GM19463 (cell line): ENCODE measurements around the gene LMO4.

Experiments used
- ATAC-seq: cut with Tn5 transposase; IDR thresholded peaks from one replicate; pipeline ENCODE4 v1.9.1; 2021; ENCODE audit warnings: mild to moderate bottlenecking, moderate library complexity; ENCODE audit not compliant: unreplicated experiment

LMO4 gene

GRCh38 chr1:87327376-87328271, 1.1 kb upstream of the LMO4 start:
- ATAC-seq = no peak

DNA sequence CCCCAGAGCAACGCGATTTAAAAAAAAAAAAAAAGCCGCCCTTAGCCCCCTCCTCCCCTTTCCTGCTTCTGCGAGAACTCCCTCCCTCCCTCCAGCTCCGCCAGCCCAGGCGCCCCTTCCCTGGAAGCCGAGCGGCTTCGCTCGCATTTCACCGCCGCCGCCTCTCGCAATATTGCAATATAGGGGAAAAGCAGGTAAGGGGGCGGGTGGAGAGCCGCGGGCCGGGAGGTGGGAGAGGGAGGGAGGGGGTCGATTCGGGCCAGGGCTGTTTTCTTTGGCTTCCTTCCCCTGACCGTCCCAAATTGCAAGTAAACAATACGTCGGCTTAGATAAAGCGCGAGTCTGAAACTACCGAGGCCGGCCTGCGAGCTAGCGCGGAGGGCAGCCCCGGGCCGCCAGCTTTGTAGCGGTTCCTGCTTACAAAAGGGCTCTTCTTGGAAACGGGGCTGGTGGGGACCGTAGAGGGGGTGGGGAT, 408 bp downstream of the LMO4 start:
- ATAC-seq = no peak

GRCh38 chr1:87329526-87330056, 911 bp downstream of the LMO4 start:
- ATAC-seq = no peak

GRCh38 chr1:87330057-87330884, 1.6 kb downstream of the LMO4 start:
- ATAC-seq = no peak

GRCh38 chr1:87330885-87331364, 2.2 kb downstream of the LMO4 start:
- peak; percentile 2 for ATAC-seq

DNA sequence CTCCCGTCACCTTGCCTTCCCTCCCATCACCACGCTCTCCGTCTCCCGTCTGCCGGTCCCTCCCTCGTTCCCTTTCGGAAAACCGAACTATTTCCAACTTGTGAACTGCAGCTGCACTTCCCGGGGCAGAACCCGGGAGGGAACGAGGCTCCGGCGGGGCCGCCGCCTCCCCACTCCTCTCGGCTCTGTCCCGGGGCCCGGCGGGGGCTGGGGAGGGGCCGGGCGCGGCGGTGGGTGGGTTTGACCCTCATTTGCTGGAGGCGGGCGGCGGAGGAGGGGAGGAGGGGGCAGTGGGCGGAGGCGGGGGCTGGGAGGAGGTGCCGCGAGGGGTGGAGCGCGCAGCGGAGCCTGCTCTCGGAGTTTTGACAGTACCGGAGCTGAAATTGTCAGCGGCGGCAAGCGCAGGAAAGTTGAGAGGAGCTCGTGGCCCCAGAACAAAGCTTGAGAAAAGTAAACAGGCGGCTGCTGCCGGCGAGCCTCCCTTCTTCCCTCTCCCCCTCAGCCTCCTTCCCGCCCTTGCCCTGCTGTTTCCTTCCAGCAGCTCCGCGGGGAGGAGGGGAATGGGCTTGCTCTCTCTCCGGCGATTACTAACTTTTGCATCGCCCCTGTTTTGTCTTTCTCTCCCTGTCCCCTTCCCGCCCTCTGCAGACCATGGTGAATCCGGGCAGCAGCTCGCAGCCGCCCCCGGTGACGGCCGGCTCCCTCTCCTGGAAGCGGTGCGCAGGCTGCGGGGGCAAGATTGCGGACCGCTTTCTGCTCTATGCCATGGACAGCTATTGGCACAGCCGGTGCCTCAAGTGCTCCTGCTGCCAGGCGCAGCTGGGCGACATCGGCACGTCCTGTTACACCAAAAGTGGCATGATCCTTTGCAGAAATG, 2.9 kb downstream of the LMO4 start:
- peak; percentile 16 for ATAC-seq

- ATAC-seq = no peak
Observed at GRCh38 chr1:87333692-87334347, 5.1 kb downstream of the LMO4 start.

GRCh38 chr1:87334351-87335174, 5.9 kb downstream of the LMO4 start:
- no peak for ATAC-seq

GRCh38 chr1:87335175-87335884, 6.7 kb downstream of the LMO4 start:
- ATAC-seq = peak; percentile 49

DNA sequence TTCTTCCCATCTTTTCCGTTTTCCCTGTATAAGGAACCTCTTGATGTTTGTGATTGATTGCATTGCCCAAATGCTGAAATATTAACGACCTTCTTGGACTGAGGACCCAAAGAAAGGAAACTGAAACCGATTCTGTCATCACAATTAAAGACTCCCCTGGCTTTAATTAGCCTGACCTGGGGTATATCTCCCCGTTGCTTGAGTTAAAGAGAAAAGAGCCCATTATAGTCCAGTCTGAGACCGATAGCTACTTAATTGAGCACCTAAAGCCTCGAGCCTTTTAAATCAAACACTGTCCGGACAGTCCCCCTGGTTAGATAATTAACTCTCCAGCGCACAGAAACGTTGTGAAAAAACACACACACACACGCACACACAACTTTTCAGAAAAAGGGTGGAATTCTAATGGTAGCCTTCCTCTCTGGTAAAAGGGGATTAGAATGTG, 8.0 kb downstream of the LMO4 start:
- no peak for ATAC-seq

DNA sequence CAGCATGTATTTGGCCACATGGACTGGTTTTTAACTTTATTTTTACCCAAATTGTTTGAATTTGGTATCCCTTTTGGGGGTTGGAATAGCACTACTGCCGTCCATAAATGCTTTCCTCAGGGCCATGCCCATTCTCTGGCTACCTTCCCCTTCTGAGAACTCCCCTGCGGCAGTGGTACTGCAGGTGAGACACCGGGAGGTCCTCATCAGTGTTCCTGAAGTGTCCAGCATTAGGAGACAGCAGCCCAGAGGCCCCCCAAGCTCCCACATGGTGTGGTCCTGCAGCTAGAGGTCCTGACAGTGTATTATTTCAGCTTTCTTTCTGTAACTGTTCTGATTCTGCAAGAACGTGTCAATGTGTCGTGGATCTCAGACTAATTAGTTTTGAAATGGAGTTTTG, 8.9 kb downstream of the LMO4 start:
- ATAC-seq = no peak

GRCh38 chr1:87338566-87338965, 9.9 kb downstream of the LMO4 start:
- no peak for ATAC-seq

DNA sequence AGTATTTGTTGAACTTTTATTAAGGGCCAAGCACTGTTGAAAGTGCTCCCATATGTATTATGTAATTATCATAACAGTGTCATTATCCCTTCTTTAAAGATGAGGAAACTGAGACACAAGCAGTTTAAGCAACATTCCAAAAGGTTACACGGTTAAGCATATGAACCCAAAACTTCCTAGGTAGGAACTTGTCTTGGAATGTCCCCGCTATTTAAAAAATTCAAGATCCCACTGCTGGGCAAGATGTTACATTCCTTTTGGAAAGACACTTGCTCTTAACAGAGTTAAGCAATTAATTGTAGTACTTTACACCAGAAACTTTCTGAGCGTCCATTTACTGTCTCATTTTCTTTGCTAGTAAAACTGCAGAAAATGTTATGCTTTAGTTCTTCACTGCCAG, 15.6 kb downstream of the LMO4 start:
- ATAC-seq = no peak

GRCh38 chr1:87346130-87346814, 17.6 kb downstream of the LMO4 start:
- no peak for ATAC-seq

DNA sequence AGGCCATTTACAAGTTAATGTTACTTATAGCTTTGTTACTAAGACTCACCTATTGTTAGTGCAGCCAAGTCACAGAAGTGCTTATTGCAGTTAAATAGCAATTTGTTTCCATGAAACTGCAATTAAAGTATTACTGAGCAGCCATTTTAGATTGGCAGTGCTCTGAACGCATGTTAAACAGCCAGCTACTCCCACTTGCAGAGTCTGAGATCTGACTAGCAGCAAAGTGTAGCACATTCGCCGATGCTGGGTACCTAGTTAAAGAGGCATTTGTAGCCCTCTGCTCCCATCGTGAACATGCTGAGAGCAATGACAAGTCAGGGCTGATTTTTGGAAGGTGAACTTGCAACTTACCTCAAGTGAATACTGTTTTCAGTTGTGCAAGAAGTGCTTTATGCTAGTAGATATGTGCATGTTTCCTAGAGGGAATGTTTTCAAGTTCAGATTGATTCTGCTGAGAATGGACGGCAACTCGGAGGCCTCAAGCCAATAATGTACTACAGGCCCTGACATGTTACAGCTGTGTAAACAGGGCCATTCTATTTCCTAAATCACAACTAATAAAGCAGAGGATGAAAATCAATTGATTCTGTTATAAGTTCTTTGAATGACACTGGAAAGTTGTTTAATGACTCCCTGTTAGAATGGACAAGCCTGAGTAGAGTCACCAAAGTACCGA, 19.8 kb downstream of the LMO4 start:
- ATAC-seq = no peak

DNA sequence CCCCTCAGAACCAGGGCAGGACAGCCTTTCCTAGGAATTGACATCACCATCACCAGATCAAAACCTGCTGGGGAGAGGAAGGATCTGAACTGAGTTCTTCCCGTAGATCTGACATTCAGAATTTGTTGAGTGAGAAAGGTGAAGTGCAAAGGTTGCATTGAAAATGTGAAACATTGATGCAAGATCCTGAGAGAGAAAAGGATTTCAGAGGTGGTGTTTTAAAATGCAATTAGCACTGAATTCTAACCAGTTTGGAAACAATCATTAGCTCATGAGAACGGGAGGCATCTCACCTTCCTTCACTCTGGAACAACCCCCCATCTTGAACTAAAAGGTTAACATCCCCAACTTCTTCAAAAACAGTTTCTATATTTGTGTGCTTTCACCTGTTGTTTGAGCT, 20.4 kb downstream of the LMO4 start:
- ATAC-seq = no peak

- no peak for ATAC-seq
Observed at GRCh38 chr1:87355894-87356293, 27.2 kb downstream of the LMO4 start.
